Left cardiac atrium (tissue), 4 donors: ENCODE data around the gene MOB3C. TPM values are rescaled to one million over a fixed set of nuclear protein-coding genes. Genes with fewer than 3 reads are reported as not detected.
"Not testable (repeated sequence)": the region's sequence is repeated elsewhere in the genome, so short reads cannot be mapped to it uniquely, and the experiment has no call there.

Source experiments
- ATAC-seq, 2 donors: fragments of 200-7000 bp; cut with Tn5 transposase; one replicate each; pipeline ENCODE4 v1.9.1; 2020; ENCODE audit warnings: mild to moderate bottlenecking in 2 of 2, moderate library complexity in 2 of 2
- DNase-seq: peaks from one replicate; pipeline ENCODE4 v3.0.0-alpha.2; 2020
- intact Hi-C, 2 donors: fragments of 100-400 bp; cut with DNase I; formaldehyde crosslinking; loops; one replicate each; pipeline versions ENCODE4 v1.14.1 to v1.15.1; 2022 to 2023
- long read RNA-seq: library from polyadenylated mRNA; unstranded; transcript quantifications from one replicate; pipeline ENCODE4 v2.0.0, GENCODE V29; 2021
- total RNA-seq, 2 donors: library from RNA; stranded (reverse); fragmentation: NEBNext Ultra II Directional; extraction: Animal tissue kit (Norgen Biotek cat#: 25700); gene quantifications; one replicate each; pipeline ENCODE4 v1.2.1, GENCODE V29; 2021
- donor health status: DM: no; HTN: yes; CAD: no.
- donor health status: DM: no; HTN: yes; CAD: no; lungs with severe emphysema.
- donor health status: DM: yes; HTN: yes; CAD: no.
- donor health status: Dilated cardiomyopathy.

The MOB3C gene
- total RNA-seq, result 10 to 100 TPM; 18.3 to 22.1 TPM
- long read RNA-seq, full-length matches to known transcripts, result 28 of 28 reads
- long read RNA-seq, partial matches to known transcripts, result 0 of 28 reads
- long read RNA-seq, other reads (novel, unspliced or antisense), result 0 of 28 reads

GRCh38 chr1:46616277-46617107 lies at the start of gene MOB3C:
MOB3C (minus strand) TSS chr1:46616811; CDS start chr1:46613321, 3,490 bp downstream.
- intact Hi-C loops, result no loop called here
- DNase-seq (peak; percentile 92), ATAC-seq (peak; percentile 93 to 94)

DNA sequence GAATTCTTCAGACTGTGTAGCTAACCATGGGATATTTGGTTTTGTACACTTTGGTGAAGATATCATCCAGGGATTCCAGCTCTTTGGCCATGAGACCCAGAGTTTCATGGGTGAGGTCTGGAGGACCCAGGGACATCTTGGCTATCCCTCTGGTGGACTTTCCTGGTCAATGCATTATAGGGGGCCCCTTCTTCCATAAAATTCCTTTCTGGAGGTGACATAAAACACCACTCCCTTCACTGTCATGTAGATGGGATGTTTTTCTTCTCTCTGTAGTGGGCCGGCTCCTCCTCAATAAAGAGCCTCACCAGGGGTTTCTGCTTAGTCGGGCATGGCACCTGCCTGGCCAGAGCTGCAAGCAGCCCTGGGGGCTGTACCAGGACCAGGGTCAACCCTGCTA lies 49.4 kb upstream of the MOB3C start:
- ATAC-seq, result no peak
- DNase-seq, result no peak
- intact Hi-C loops, result loop anchor here in 1 of 2 donors (5.0 kb wide), 2 partner anchors 51 to 59 kb away; partner anchors contain the start of gene EFCAB14

DNA sequence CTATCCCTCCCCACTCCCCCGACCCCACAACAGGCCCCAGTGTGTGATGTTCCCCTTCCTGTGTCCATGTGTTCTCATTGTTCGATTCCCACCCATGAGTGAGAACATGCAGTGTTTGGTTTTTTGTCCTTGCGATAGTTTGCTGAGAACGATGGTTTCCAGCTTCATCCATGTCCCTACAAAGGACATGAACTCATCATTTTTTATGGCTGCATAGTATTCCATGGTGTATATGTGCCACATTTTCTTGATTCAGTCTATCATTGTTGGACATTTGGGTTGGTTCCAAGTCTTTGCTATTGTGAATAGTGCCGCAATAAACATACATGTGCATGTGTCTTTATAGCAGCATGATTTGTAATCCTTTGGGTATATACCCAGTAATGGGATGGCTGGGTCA lies 46.3 kb upstream of the MOB3C start:
- ATAC-seq, DNase-seq, intact Hi-C loops: not testable (repeated sequence)

GRCh38 chr1:46660116-46660515 lies 43.5 kb upstream of the MOB3C start:
- intact Hi-C loops, DNase-seq: not testable (repeated sequence)

DNA sequence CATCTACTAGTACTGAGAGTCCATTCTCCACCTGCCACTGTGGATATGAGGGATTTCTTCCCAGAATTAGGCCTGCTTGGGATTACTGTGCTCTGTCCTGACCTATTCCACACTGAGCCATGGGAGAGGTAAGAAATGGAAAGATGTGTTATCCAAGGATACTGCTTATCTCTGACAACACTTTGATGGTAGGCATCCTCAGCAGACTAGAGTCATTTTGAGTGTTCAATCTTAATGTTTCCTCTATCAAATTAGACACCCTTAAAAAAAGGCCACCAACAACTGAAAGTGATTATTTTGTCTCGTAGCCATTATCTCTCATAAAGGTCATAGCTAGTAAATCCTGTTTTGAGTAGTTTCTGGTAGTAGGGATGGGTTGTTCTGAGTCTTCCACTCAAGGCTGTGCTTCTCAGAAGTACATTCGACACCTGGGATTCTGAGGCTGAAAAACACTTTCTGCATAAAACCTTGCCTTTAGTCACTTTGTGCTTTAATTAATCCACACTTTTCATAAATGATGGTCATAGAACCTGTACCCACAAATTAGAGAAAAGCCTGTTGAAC lies 42.8 kb upstream of the MOB3C start:
- intact Hi-C loops, result no loop called here
- DNase-seq, result no peak
- ATAC-seq, result no peak

More at GRCh38 chr1:46660116-46660515, 43.5 kb upstream of the MOB3C start:
- not testable (repeated sequence) for ATAC-seq

DNA sequence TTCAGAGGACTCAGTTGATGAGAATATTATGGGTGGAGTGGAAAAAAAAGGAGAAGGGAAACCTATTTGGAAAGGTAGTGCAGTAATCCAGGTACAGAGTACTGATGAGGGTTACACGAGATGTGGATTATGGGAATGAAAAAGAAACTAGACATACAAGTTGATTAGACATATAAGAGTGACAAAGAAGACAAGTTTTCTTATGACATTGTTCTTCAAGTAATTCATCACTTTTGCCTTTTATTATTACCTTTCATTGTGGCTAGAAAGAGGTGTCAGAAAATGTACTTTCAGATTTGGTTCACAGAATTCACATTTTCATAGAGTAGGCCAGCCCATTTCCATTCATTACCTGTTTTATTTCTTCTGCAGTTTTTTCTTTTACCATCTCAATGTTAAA lies 41.2 kb upstream of the MOB3C start:
- intact Hi-C loops, result no loop called here
- ATAC-seq (no peak), DNase-seq (no peak)

DNA sequence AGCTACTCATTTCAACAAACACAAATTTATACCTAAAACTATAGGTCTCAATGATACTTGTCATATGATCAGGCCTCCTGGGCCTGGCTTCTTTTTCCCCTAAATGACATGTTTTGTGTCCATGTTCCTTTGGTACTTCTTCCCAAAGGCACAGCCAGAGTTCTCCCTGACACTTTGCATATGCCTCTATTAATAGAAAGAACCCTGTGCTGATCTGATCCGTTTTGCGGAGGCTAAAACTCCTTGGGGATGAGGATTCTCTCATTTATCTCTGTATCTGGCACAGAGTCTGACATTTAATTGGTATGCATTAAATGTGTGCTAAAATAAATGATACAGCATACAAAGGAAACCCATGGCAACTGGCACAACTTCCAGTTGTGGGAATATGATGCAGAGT lies 40.0 kb upstream of the MOB3C start:
- intact Hi-C loops, result no loop called here
- DNase-seq (no peak), ATAC-seq (peak in 1 of 2 donors; percentile 25)

DNA sequence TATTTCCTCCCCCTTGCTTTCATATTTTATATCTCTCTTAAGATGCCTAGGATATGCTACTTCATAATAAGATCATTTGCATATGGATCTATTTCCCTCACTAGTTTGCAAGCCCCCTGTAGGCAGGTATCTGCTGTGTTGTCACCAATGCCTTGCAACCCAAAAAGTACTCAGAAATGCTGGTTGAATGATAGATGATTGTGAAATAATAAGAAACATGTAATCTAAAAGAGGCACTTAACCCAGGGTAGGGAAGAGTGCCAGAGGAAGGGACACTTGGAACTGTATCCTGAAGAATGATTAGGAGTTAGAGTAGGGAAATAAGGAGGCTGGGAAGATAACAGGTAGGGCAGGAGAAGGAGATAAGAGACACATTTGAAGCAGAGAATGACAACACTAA lies 39.2 kb upstream of the MOB3C start:
- DNase-seq, result no peak
- intact Hi-C loops, result no loop called here
- no peak for ATAC-seq

GRCh38 chr1:46654698-46655097 lies 38.1 kb upstream of the MOB3C start:
- DNase-seq, ATAC-seq, intact Hi-C loops: not testable (repeated sequence)

DNA sequence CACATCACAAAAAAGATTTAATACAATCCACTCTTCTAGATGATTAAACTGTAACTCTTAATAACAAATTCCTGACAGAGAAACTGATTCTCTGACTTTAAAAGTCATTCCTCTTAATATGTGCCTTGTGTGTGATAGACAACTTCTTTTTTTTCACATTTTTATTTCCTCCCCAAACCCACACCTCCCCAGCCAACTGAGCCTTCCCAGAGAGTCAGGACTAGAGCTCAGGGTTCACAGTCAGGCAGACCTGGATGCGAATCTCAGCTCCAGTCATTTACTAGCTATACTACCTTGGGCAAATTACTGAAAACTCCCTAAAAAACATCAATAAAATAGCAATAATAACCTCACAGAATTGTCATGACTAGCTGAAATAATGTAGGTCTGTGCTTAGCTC lies 37.4 kb upstream of the MOB3C start:
- ATAC-seq (no peak), DNase-seq (no peak)
- intact Hi-C loops, result no loop called here

- no peak for ATAC-seq
These were observed 36.9 kb upstream of the MOB3C start for GRCh38 chr1:46653405-46653958.

GRCh38 chr1:46652321-46653100 lies 35.9 kb upstream of the MOB3C start:
- no peak for ATAC-seq
- DNase-seq, result no peak
- intact Hi-C loops, result no loop called here

More at GRCh38 chr1:46653405-46653958, 36.9 kb upstream of the MOB3C start:
- intact Hi-C loops, result no loop called here
- no peak for DNase-seq

GRCh38 chr1:46651152-46651551 lies 34.5 kb upstream of the MOB3C start:
- intact Hi-C loops, DNase-seq, ATAC-seq: not testable (repeated sequence)

DNA sequence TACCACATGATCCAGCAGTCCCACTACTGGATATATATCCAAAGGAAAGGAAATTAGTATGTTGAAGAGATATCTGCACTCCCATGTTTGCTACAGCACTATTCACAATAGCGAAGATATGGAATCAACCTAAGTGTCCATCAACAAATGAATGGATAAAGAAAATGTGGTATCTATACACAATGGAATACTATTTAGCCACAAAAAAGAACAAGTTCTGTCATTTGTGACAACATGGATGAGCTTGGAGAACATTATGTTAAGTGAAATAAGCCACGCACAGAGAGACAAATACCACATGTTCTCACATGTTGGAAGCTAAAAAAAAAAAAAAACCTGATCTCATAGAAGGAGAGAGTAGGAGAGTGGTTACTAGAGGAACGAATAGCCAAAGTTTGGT lies 33.9 kb upstream of the MOB3C start:
- no peak for DNase-seq
- intact Hi-C loops, result no loop called here
- ATAC-seq, result no peak

DNA sequence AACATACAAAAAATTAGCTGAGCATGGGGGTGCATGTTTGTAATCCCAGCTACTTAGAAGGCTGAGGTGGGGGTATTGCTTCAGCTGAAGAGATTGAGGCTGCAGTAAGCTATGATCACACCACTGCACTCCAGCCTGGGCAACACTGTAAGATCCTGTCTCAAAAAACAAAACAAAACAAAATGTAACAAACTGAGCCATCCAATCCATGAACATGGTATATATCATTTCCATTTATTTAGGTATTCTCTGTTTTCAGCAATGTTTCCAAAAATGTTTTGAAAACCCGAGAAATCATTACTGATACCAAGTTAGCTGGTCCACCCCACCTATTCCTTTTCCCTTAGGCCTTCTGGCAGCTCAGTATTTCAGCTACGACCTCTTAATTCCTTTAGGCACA lies 33.2 kb upstream of the MOB3C start:
- no peak for ATAC-seq
- intact Hi-C loops, result loop anchor here in 1 of 2 donors (10.0 kb wide), 1 partner anchor 65 kb away; the partner anchor contains the start of gene EFCAB14
- DNase-seq, result no peak

DNA sequence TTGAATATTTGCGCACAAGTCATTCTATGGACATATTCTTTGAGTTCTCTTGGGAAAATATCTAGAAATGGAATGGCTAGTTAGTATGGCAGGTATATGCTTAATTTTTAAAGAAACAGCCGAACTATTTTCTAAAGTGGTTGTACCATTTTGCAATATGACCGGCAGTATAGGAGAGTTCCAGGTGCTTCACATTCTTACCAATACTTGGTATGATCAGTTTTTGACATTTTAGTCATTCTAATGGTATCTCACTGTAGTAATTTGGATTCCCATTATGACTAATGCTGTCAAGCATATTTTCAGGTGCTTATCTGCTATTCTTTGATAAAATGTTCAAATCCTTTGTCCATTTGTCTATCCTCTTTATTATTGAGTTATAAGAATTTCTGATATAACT lies 31.0 kb upstream of the MOB3C start:
- DNase-seq (no peak), ATAC-seq (no peak)
- intact Hi-C loops, result loop anchor here in 1 of 2 donors (10.0 kb wide), 1 partner anchor 67 kb away; the partner anchor contains the start of gene EFCAB14

GRCh38 chr1:46646844-46647243 lies 30.2 kb upstream of the MOB3C start:
- ATAC-seq, result no peak
- intact Hi-C loops, result loop anchor here in 1 of 2 donors (10.0 kb wide), 1 partner anchor 68 kb away; the partner anchor contains the start of gene EFCAB14
- no peak for DNase-seq

DNA sequence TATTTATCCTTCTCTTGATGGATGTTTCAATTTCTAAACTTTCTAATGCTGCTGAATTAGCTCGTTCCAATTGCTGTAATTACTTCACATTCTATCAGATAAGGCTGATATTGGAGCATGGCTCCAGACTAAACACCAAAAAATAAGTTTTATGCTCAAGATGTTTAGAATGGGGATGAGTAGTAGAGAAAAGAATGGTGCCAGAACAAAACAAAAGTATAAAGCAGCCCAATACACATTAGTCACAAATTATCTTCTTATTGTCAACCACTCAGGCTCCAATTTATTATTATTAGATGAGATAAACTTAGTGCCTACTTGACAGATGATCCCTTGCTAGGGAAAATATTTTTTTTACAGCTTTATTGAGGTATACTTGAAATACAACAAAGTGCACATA lies 29.7 kb upstream of the MOB3C start:
- ATAC-seq (no peak), DNase-seq (no peak)
- intact Hi-C loops, result loop anchor here in 1 of 2 donors (10.0 kb wide), 1 partner anchor 68 kb away; the partner anchor contains the start of gene EFCAB14

DNA sequence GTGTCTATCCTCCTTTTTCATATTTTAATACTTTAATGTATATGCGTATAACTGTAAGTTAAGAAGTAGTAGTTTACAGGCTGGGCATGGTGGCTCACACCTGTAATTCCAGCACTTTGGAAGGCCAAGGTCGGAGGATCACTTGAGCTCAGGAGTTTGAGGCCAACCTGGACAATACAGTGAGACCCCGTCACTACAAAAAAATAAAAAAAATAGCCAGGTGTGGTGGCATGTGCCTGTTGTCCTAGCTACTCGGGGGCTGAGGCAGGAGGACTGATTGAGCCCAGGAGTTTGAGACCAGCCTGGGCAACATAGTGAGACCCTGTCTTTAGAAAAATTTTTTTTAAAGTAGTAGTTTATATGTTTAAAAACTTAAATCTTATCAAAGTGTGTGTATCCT lies 29.2 kb upstream of the MOB3C start:
- intact Hi-C loops, result loop anchor here in 1 of 2 donors (10.0 kb wide), 1 partner anchor 69 kb away; the partner anchor contains the start of gene EFCAB14
- DNase-seq (no peak), ATAC-seq (no peak)
